NCI-H460 (cell line): Measurements from ENCODE around the gene KRTAP5-9. TPM values are rescaled to one million over a fixed set of nuclear protein-coding genes. Genes with fewer than 3 reads are reported as not detected.
"Not testable (repeated sequence)": the region's sequence is repeated elsewhere in the genome, so short reads cannot be mapped to it uniquely, and the experiment has no call there.

Experiments used
- DNase-seq: peaks from one replicate; pipeline ENCODE4 v3.0.0-alpha.2; 2016; ENCODE audit warnings: low read depth; ENCODE audit errors: extremely low read depth
- polyA plus RNA-seq: library from polyadenylated mRNA; depleted of rRNA; stranded (reverse); fragments of >200 nt; gene quantifications from 2 replicates; pipeline ENCODE4 v1.2.3, GENCODE V29; 2014; cell fraction: nucleus; rRNA removed
- total RNA-seq: library from RNA; depleted of rRNA; stranded (reverse); fragments of >200 nt; shearing (Covaris generic); gene quantifications from 2 replicates; pipeline ENCODE4 v1.2.3, GENCODE V29; 2014; rRNA removed

The KRTAP5-9 gene
- not detected in 2 replicates for total RNA-seq
- polyA plus RNA-seq = not detected in 2 replicates

GRCh38 chr11:71548120-71548519 lies at the start of gene KRTAP5-9:
TSS of gene KRTAP5-9 (plus strand) at chr11:71548420. CDS start at chr11:71548658, 238 bp downstream.
- no peak for DNase-seq

- DNase-seq = no peak
These were observed 49.1 kb upstream of the KRTAP5-9 start for GRCh38 chr11:71499125-71499524.

GRCh38 chr11:71499546-71499945 lies 48.7 kb upstream of the KRTAP5-9 start:
- no peak for DNase-seq

GRCh38 chr11:71500601-71501021 lies 47.6 kb upstream of the KRTAP5-9 start:
- no peak for DNase-seq

GRCh38 chr11:71501071-71501985 lies 46.9 kb upstream of the KRTAP5-9 start:
- DNase-seq = no peak

- DNase-seq = no peak
These were observed 46.2 kb upstream of the KRTAP5-9 start for GRCh38 chr11:71502026-71502425.

- no peak for DNase-seq
These were observed 45.3 kb upstream of the KRTAP5-9 start for GRCh38 chr11:71502871-71503435.

GRCh38 chr11:71504531-71504930 lies 43.7 kb upstream of the KRTAP5-9 start:
- DNase-seq = no peak

- DNase-seq = no peak
These were observed 43.2 kb upstream of the KRTAP5-9 start for GRCh38 chr11:71505001-71505400.

GRCh38 chr11:71505781-71506180 lies 42.4 kb upstream of the KRTAP5-9 start:
- DNase-seq = no peak

- DNase-seq = no peak
These were observed 41.1 kb upstream of the KRTAP5-9 start for GRCh38 chr11:71507102-71507501.

- DNase-seq = no peak
These were observed 29.4 kb upstream of the KRTAP5-9 start for GRCh38 chr11:71518506-71519471.

- DNase-seq = no peak
These were observed 28.7 kb upstream of the KRTAP5-9 start for GRCh38 chr11:71519546-71519945.

- no peak for DNase-seq
These were observed 22.9 kb upstream of the KRTAP5-9 start for GRCh38 chr11:71525188-71525937.

- DNase-seq = no peak
These were observed 22.2 kb upstream of the KRTAP5-9 start for GRCh38 chr11:71525938-71526495.

GRCh38 chr11:71526796-71527575 lies 21.2 kb upstream of the KRTAP5-9 start, which contains the start of gene KRTAP5-7:
TSS of gene KRTAP5-7 (plus strand) at chr11:71527267. CDS start at chr11:71527301, 34 bp downstream.
- not testable (repeated sequence) for DNase-seq

- DNase-seq = no peak
These were observed 20.5 kb upstream of the KRTAP5-9 start for GRCh38 chr11:71527576-71528210.

- no peak for DNase-seq
These were observed 17.6 kb upstream of the KRTAP5-9 start for GRCh38 chr11:71530602-71531001.
